Measurements from ENCODE around the gene CGNL1. TPM values are rescaled to one million over a fixed set of nuclear protein-coding genes. Genes with fewer than 3 reads are reported as not detected.

Gene CGNL1
- total RNA-seq, 6 donors from 2014 or later, result 40.1 to 81.8 (median 63.0) TPM

- Histone ChIP-seq H3K4me3 (no peak overlapping the region), H3K27ac (peak overlapping the region in 1 of 4 donors; percentile 13), H3K36me3 (no peaks in the 10 kb centered on the region), H3K4me1 (peaks cover 27 to 41% (median 34%) of the 10 kb centered on the region in 4 donors), H3K9me3 (no peaks in the 10 kb centered on the region), H3K27me3 (no peaks in the 10 kb centered on the region)
- WGBS, 2 donors, result 70 to 83% methylated on average over 10 of the region's 10 CpGs
- ATAC-seq (ENCODE audit: low FRiP score in 2 of 2) (no peak), DNase-seq (no peak)
- TF ChIP-seq, protein P1, sequence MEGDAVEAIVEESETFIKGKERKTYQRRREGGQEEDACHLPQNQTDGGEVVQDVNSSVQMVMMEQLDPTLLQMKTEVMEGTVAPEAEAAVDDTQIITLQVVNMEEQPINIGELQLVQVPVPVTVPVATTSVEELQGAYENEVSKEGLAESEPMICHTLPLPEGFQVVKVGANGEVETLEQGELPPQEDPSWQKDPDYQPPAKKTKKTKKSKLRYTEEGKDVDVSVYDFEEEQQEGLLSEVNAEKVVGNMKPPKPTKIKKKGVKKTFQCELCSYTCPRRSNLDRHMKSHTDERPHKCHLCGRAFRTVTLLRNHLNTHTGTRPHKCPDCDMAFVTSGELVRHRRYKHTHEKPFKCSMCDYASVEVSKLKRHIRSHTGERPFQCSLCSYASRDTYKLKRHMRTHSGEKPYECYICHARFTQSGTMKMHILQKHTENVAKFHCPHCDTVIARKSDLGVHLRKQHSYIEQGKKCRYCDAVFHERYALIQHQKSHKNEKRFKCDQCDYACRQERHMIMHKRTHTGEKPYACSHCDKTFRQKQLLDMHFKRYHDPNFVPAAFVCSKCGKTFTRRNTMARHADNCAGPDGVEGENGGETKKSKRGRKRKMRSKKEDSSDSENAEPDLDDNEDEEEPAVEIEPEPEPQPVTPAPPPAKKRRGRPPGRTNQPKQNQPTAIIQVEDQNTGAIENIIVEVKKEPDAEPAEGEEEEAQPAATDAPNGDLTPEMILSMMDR (IDR thresholded peaks at IDR 0.05), result no peak
- TF ChIP-seq POLR2A (IDR thresholded peaks at IDR 0.05) (no peak), EP300 (IDR thresholded peaks at IDR 0.05) (no peak), POLR2AphosphoS5 (IDR thresholded peaks at IDR 0.05) (no peak)
Observed at GRCh38 chr15:57500256-57500655, 124.0 kb downstream of the CGNL1 start.

GRCh38 chr15:57500979-57501576 is 124.8 kb downstream of the CGNL1 start:
- Histone ChIP-seq H3K36me3 (no peaks in the 10 kb centered on the region), H3K4me1 (peaks cover 30 to 45% (median 40%) of the 10 kb centered on the region in 4 donors), H3K9me3 (no peaks in the 10 kb centered on the region), H3K27me3 (no peaks in the 10 kb centered on the region), H3K27ac (no peak overlapping the region), H3K4me3 (no peak overlapping the region)
- no peak for DNase-seq
- TF ChIP-seq POLR2AphosphoS5 (IDR thresholded peaks at IDR 0.05) (no peak), EP300 (IDR thresholded peaks at IDR 0.05) (no peak), POLR2A (IDR thresholded peaks at IDR 0.05) (no peak)
- TF ChIP-seq, protein P1 (IDR thresholded peaks at IDR 0.05), result no peak
- 87 to 94% methylated on average over 6 of the region's 6 CpGs for WGBS, 2 donors
- no peak for ATAC-seq (ENCODE audit: low FRiP score in 2 of 2)

- no peaks in the 10 kb centered on the region for H3K9me3 ChIP-seq
- no peak for TF ChIP-seq EP300 (IDR thresholded peaks at IDR 0.05)
- no peak for TF ChIP-seq POLR2A (IDR thresholded peaks at IDR 0.05)
- TF ChIP-seq, protein P1 (IDR thresholded peaks at IDR 0.05), result no peak
- no peak for TF ChIP-seq POLR2AphosphoS5 (IDR thresholded peaks at IDR 0.05)
- peak overlapping the region in 1 of 4 donors; percentile 4 for H3K27ac ChIP-seq
- ATAC-seq (ENCODE audit: low FRiP score in 2 of 2) (no peak), DNase-seq (no peak)
- no peaks in the 10 kb centered on the region for H3K36me3 ChIP-seq
- WGBS, 2 donors, result 28 to 43% methylated on average over 2 of the region's 2 CpGs
- H3K4me3 ChIP-seq, result no peak overlapping the region
- H3K4me1 ChIP-seq, result peaks cover 29 to 46% (median 41%) of the 10 kb centered on the region in 4 donors
- no peaks in the 10 kb centered on the region for H3K27me3 ChIP-seq
Observed at GRCh38 chr15:57502116-57502515, 125.8 kb downstream of the CGNL1 start.

- TF ChIP-seq, protein P1 (IDR thresholded peaks at IDR 0.05), result peak in 1 of 6 experiments; percentile 13
- TF ChIP-seq POLR2A (IDR thresholded peaks at IDR 0.05) (no peak), EP300 (IDR thresholded peaks at IDR 0.05) (no peak), POLR2AphosphoS5 (IDR thresholded peaks at IDR 0.05) (no peak)
- Histone ChIP-seq H3K36me3 (no peaks in the 10 kb centered on the region), H3K9me3 (no peaks in the 10 kb centered on the region), H3K27ac (peak overlapping the region in 2 of 4 donors; percentile 3 to 4), H3K4me3 (no peak overlapping the region), H3K27me3 (no peaks in the 10 kb centered on the region), H3K4me1 (peaks cover 28 to 46% (median 35%) of the 10 kb centered on the region in 4 donors)
- DNase-seq (no peak), ATAC-seq (ENCODE audit: low FRiP score in 2 of 2) (no peak)
- WGBS, 2 donors, result 93 to 98% methylated on average over 5 to 6 of the region's 6 CpGs
Observed at GRCh38 chr15:57503051-57503702, 126.9 kb downstream of the CGNL1 start.

Data from upper lobe of left lung (tissue), 6 donors.